Measurements from ENCODE around the gene TTC13.

Gene TTC13

DNA sequence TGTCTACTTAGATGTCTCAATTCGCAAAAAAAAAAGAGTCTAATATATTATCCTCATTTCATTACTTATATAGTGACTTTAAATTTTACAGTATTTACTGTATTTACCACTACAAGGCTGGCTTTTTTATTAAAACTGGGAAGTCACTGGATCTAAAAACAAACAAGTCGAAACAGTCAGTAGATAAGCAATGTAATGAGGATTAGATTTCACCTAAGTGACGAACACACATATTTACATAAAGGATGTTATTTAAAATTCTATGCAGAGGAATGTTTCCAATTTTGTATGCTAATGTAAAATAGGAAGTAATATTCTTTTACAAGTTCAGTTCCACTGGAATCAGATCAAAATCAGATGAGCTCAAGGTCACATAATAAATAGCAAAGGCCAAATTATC lies 28.3 kb downstream of the TTC13 start:
- no peak for DNase-seq (ENCODE audit: low read depth)
- no peak overlapping the region for H3K4me3 ChIP-seq (ENCODE audit: low read length)
- TF ChIP-seq, protein P1, sequence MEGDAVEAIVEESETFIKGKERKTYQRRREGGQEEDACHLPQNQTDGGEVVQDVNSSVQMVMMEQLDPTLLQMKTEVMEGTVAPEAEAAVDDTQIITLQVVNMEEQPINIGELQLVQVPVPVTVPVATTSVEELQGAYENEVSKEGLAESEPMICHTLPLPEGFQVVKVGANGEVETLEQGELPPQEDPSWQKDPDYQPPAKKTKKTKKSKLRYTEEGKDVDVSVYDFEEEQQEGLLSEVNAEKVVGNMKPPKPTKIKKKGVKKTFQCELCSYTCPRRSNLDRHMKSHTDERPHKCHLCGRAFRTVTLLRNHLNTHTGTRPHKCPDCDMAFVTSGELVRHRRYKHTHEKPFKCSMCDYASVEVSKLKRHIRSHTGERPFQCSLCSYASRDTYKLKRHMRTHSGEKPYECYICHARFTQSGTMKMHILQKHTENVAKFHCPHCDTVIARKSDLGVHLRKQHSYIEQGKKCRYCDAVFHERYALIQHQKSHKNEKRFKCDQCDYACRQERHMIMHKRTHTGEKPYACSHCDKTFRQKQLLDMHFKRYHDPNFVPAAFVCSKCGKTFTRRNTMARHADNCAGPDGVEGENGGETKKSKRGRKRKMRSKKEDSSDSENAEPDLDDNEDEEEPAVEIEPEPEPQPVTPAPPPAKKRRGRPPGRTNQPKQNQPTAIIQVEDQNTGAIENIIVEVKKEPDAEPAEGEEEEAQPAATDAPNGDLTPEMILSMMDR (conservative IDR thresholded peaks at IDR 0.05; ENCODE audit: low read depth, low read length): no peak

DNA sequence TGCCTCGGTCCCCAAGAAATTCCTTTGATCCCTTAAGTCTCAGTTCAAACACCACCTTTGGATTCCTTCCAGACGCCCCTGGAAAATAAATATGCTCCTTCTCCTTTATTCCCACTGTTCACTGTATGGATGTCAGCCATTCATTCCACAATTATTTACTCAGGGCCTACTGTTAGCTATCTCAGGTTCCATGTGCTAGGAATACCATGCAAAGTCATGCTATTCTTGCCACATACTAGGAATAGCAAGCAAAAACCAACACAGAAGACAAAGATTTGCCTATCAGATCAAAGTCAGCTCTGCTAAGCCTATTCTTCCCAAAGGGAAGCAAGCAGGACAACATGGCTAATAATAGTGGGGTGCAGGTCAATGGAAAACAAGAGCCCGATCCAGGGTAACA lies 29.8 kb downstream of the TTC13 start:
- no peak for DNase-seq (ENCODE audit: low read depth)
- TF ChIP-seq, protein P1 (conservative IDR thresholded peaks at IDR 0.05; ENCODE audit: low read depth, low read length): no peak
- no peak overlapping the region for H3K4me3 ChIP-seq (ENCODE audit: low read length)

DNA sequence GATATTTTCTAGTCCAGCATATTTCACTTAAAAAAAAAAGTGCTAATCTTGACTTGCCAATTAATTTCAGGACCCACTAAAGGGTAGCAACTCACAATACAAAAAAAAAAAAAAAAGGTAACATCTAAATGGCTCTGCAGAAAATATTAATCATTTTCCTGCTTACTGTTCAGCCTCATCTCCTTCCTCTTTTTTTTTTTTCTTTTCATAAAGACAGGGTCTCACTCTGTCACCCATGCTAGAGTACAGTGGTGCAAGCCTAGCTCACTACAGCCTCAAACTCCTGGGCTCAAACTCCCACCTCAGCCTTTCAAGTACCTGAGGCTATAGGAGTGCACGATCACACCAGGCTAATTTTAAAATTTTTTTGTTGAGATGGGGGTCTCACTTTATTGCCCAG lies 30.4 kb downstream of the TTC13 start:
- DNase-seq (ENCODE audit: low read depth): no peak
- H3K4me3 ChIP-seq (ENCODE audit: low read length): no peak overlapping the region

DNA sequence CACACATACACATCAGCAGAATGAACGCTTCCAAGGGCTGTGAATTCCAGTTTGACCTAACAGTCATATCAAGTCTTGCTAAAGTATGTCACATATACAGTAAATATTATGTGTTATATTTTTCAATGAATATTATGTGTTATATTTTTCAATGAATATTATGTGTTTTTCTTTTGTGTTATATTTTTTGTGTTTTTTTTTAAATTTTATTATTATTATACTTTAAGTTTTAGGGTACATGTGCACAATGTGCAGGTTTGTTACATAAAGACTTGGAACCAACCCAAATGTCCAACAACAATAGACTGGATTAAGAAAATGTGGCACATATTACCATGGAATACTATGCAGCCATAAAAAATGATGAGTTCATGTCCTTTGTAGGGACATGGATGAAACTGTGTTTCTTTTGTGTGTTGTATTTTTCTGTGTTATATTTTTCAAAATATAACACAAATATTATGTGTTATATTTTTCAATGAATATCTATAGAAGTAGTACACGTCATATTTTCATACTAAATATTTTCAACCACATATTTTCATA lies 35.5 kb downstream of the TTC13 start:
- DNase-seq (ENCODE audit: low read depth): no peak
- TF ChIP-seq, protein P1 (conservative IDR thresholded peaks at IDR 0.05; ENCODE audit: low read depth, low read length): no peak
- H3K4me3 ChIP-seq (ENCODE audit: low read length): no peak overlapping the region

More for the DNA sequence above, 30.4 kb downstream of the TTC13 start:
- TF ChIP-seq, protein P1 (conservative IDR thresholded peaks at IDR 0.05; ENCODE audit: low read depth, low read length): no peak

DNA sequence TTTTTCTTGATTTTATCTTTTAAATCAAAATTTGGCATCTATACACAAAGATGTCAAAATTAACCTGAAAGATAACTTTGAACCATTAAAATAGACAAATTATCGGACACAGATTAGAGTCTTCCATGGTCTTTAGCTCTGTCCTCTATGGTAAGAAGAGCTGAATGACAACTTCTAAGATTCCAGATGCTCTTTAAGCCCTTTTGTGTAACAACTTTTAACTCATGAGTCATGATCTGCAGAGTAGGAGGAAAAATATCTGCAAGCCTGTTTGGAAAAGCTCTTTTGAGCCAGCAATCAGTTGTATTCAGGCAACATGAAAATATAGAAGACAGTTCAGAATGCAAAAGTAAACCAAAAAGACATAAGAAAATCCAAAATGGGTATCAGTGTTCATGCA lies 37.8 kb downstream of the TTC13 start:
- TF ChIP-seq, protein P1 (conservative IDR thresholded peaks at IDR 0.05; ENCODE audit: low read depth, low read length): no peak
- no peak overlapping the region for H3K4me3 ChIP-seq (ENCODE audit: low read length)
- no peak for DNase-seq (ENCODE audit: low read depth)

DNA sequence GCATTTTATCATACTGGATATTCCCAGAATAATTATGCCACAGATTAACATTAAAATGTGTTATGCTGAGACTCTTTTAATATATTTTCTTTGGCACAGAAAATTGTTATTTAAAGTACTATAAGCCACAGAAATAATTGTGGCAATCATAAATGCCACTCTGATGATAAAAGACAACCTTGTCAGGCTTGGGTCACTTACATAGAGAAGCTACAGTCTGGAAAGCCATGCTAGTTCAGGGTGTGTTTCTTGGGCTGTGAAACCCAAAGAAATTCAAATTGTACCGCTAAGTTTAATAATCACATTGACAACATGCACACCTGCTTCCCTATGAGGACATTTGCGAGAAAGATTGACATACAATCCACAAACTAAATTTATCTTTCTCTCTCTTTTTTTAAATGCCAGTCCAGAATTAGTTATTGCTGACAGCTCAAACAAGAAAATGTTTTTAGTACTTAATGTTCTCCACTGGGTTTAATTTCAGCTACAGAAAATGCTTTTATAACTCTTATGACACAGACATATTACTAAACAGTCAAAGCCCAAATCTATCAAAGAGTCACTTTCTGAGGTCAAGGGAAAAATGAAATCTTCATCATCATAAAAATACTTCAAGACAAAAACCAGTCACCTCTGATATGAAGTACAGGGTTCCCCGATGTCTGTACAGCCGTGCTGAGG lies 38.7 kb downstream of the TTC13 start:
- TF ChIP-seq, protein P1 (conservative IDR thresholded peaks at IDR 0.05; ENCODE audit: low read depth, low read length): no peak
- no peak overlapping the region for H3K4me3 ChIP-seq (ENCODE audit: low read length)
- DNase-seq (ENCODE audit: low read depth): no peak

DNA sequence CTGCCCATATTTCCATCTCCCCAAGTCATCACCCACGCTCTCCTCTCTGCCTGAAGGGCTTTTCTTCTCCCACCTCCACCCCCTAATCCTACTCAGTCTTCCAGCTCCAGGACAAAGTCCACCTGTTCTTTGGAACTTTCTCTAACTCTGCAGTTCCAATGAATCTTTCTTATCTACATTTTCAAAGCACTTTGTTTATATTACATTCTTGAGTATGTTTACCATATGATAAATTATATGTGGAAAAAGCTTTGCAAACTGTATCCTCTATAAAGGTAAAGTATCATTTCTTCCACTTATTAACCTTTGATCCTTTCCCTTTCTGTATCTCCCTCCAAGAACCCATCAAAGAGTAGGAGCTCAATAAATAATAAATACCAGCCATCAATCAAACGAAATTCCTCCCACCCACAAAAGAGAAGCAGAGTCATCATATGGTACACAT lies 39.7 kb downstream of the TTC13 start:
- no peak for DNase-seq (ENCODE audit: low read depth)

More for the DNA sequence above, 39.7 kb downstream of the TTC13 start:
- no peak overlapping the region for H3K4me3 ChIP-seq (ENCODE audit: low read length)
- TF ChIP-seq, protein P1 (conservative IDR thresholded peaks at IDR 0.05; ENCODE audit: low read depth, low read length): no peak
